WTC11 (cell line): ENCODE results near the gene LLGL2. TPM values are rescaled to one million over a fixed set of nuclear protein-coding genes. Genes with fewer than 3 reads are reported as not detected.

ENCODE experiments used
- ATAC-seq: fragments of 200-7000 bp; cut with Tn5 transposase; 2 replicates; pipeline ENCODE4 v1.10.0; 2021; ENCODE audit warnings: mild to moderate bottlenecking, moderate library complexity
- CTCF ChIA-PET: fragments of 300-600 bp; sonication (Branson Sonifier 250); formaldehyde crosslinking; loops from one replicate; lab custom pipeline; 2021; ENCODE audit warnings: antibody characterized with exemption; lab: Charles Lee
- POLR2A ChIA-PET: fragments of 350-600 bp; sonication (Branson Sonifier 250); formaldehyde crosslinking; loops from one replicate; lab custom pipeline; 2021; ENCODE audit warnings: antibody characterized with exemption; lab: Charles Lee
- DNase-seq: peaks from one replicate; pipeline ENCODE4 v3.0.0; 2021; ENCODE audit warnings: low spot score
- H3K27ac Mint-ChIP-seq: 2 replicates; pipeline ENCODE4 v1.8.0; 2021; ENCODE audit warnings: mixed read lengths
- H3K27me3 Mint-ChIP-seq: 2 replicates; pipeline ENCODE4 v1.8.0; 2021; ENCODE audit warnings: low read depth, mild to moderate bottlenecking, moderate library complexity, mixed read lengths
- H3K36me3 Mint-ChIP-seq: 2 replicates; pipeline ENCODE4 v1.8.0; 2021; ENCODE audit warnings: mixed read lengths
- H3K4me1 Mint-ChIP-seq: 2 replicates; pipeline ENCODE4 v1.8.0; 2022; ENCODE audit warnings: mixed read lengths
- H3K4me3 Mint-ChIP-seq: 2 replicates; pipeline ENCODE4 v1.8.0; 2021; ENCODE audit warnings: mild to moderate bottlenecking, moderate library complexity, mixed read lengths
- H3K9me3 Mint-ChIP-seq: 2 replicates; pipeline ENCODE4 v1.8.0; 2021; ENCODE audit warnings: mixed read lengths
- ATF2 ChIP-seq: sonication (generic); formaldehyde crosslinking; IDR thresholded peaks from 2 replicates; pipeline ENCODE4 v1.8.1; 2022; ENCODE audit warnings: low read depth, missing genetic modification reagents, borderline replicate concordance
- E2F1 ChIP-seq: sonication (generic); formaldehyde crosslinking; IDR thresholded peaks from 2 replicates; pipeline ENCODE4 v1.8.0; 2022; ENCODE audit warnings: mild to moderate bottlenecking, missing genetic modification reagents
- E2F5 ChIP-seq: sonication (generic); formaldehyde crosslinking; IDR thresholded peaks from 2 replicates; pipeline ENCODE4 v1.8.1; 2022; ENCODE audit warnings: mild to moderate bottlenecking, moderate library complexity, missing genetic modification reagents
- FOXP1 ChIP-seq: sonication (generic); formaldehyde crosslinking; IDR thresholded peaks from 2 replicates; pipeline ENCODE4 v1.8.0; 2022; ENCODE audit warnings: missing genetic modification reagents, mild to moderate bottlenecking, moderate library complexity, borderline replicate concordance
- GRHL2 ChIP-seq: fragments of 250-450 bp; sonication (Bioruptor Pico); IDR thresholded peaks from 2 replicates; pipeline ENCODE4 v1.8.0; 2022; ENCODE audit warnings: mild to moderate bottlenecking, moderate library complexity; ENCODE audit not compliant: insufficient replicate concordance, severe bottlenecking
- MLX ChIP-seq: sonication (generic); formaldehyde crosslinking; IDR thresholded peaks from 2 replicates; pipeline ENCODE4 v1.8.1; 2023; ENCODE audit warnings: mild to moderate bottlenecking, missing genetic modification reagents, moderate library complexity
- PRRX2 ChIP-seq: fragments of 250-450 bp; sonication (Bioruptor Pico); IDR thresholded peaks from 2 replicates; pipeline ENCODE4 v1.8.0; 2021; ENCODE audit warnings: mild to moderate bottlenecking
- SMAD4 ChIP-seq: sonication (generic); formaldehyde crosslinking; IDR thresholded peaks from 2 replicates; pipeline ENCODE4 v1.8.0; 2022; ENCODE audit warnings: mild to moderate bottlenecking, missing genetic modification reagents
- SOX15 ChIP-seq: fragments of 250-450 bp; sonication (Bioruptor Pico); IDR thresholded peaks from 2 replicates; pipeline ENCODE4 v1.9.0; 2021; ENCODE audit warnings: mild to moderate bottlenecking
- SP1 ChIP-seq: sonication (generic); formaldehyde crosslinking; conservative IDR thresholded peaks from 2 replicates; pipeline ENCODE4 v1.8.1; 2022; ENCODE audit warnings: missing genetic modification reagents
- TCF7 ChIP-seq: sonication (generic); formaldehyde crosslinking; IDR thresholded peaks from 2 replicates; pipeline ENCODE4 v1.8.0; 2022; ENCODE audit warnings: mild to moderate bottlenecking, low read depth, missing genetic modification reagents, moderate library complexity
- TEAD1 ChIP-seq: sonication (generic); formaldehyde crosslinking; IDR thresholded peaks from 2 replicates; pipeline ENCODE4 v1.8.0; 2022; ENCODE audit warnings: mild to moderate bottlenecking, missing genetic modification reagents
- TEAD4 ChIP-seq: sonication (generic); formaldehyde crosslinking; IDR thresholded peaks from 2 replicates; pipeline ENCODE4 v1.8.0; 2022; ENCODE audit warnings: mild to moderate bottlenecking, missing genetic modification reagents
- ZNF138 ChIP-seq: sonication (generic); formaldehyde crosslinking; conservative IDR thresholded peaks from 2 replicates; pipeline ENCODE4 v1.8.1; 2022; ENCODE audit warnings: mild to moderate bottlenecking, moderate library complexity, missing genetic modification reagents
- ZNF232 ChIP-seq: sonication (generic); formaldehyde crosslinking; IDR thresholded peaks from 2 replicates; pipeline ENCODE4 v1.8.0; 2022; ENCODE audit warnings: mild to moderate bottlenecking, missing genetic modification reagents
- total RNA-seq: library from RNA; stranded (reverse); gene quantifications from 3 replicates; pipeline ENCODE4 v1.2.3, GENCODE V29; 2021
- TF ChIP-seq, protein P1 (sequence below): fragments of 250-450 bp; sonication (Bioruptor Pico); IDR thresholded peaks from 2 replicates; pipeline ENCODE4 v1.9.0; 2021; ENCODE audit warnings: mild to moderate bottlenecking
- TF ChIP-seq, protein P2 (sequence below): fragments of 250-450 bp; sonication (Bioruptor Pico); IDR thresholded peaks from 2 replicates; pipeline ENCODE4 v1.9.0; 2021; ENCODE audit warnings: moderate library complexity, mild to moderate bottlenecking, inconsistent platforms, borderline replicate concordance
- TF ChIP-seq, protein P3 (sequence below): sonication (generic); formaldehyde crosslinking; IDR thresholded peaks from 2 replicates; pipeline ENCODE4 v1.8.1; 2022; ENCODE audit warnings: missing genetic modification reagents, borderline replicate concordance
- TF ChIP-seq, protein P4 (sequence below): sonication (generic); formaldehyde crosslinking; IDR thresholded peaks from 2 replicates; pipeline ENCODE4 v1.8.1; 2023; ENCODE audit warnings: mild to moderate bottlenecking, missing genetic modification reagents, borderline replicate concordance

The LLGL2 gene
- total RNA-seq, 1 experiment from 2014 or later = 103 TPM

DNA sequence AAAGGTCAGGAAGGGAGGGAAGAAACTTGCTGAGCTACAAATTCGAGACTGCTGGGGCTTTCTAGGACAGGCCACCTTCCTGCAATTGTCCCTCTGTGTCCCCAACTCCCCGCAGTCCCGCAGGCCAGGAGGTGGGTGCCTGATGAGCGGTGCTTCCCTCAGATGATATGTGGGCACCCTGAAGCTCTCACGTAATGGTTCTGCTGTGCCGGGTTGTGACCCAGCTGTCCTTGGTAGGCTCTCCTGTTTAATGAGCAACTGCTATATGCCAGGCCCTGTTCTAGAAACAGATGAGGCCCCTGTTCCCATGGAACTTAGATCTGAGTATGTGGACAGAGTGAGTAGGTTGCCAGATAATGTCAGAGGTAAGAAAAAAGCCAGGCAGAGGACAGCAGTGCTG is 40.1 kb downstream of the LLGL2 start (continued):
- no peak for TF ChIP-seq FOXP1 (CRISPR knock-in tag)

GRCh38 chr17:75566416-75566815 is 40.9 kb downstream of the LLGL2 start:
- Mint-ChIP-seq H3K27ac (0 out of 2 replicates have a peak overlapping the region, but pooled peaks have one; percentile 20), H3K4me3 (no peak overlapping the region), H3K9me3 (no peaks in the 10 kb centered on the region), H3K4me1 (no peaks in the 10 kb centered on the region), H3K36me3 (peaks cover 3% of the 10 kb centered on the region; the same call in 1 of the 2 replicates), H3K27me3 (no peaks in the 10 kb centered on the region)
- ChIA-PET CTCF (no interaction called here), POLR2A (no interaction called here)
- no peak for ATAC-seq
- TF ChIP-seq MLX (CRISPR knock-in tag) = no peak
- TF ChIP-seq TEAD1 (CRISPR knock-in tag) = no peak
- no peak for TF ChIP-seq TCF7 (CRISPR knock-in tag)
- no peak for TF ChIP-seq GRHL2 (CRISPR knock-in tag)
- TF ChIP-seq SMAD4 (CRISPR knock-in tag) = no peak
- no peak for TF ChIP-seq E2F1
- TF ChIP-seq, protein P1, sequence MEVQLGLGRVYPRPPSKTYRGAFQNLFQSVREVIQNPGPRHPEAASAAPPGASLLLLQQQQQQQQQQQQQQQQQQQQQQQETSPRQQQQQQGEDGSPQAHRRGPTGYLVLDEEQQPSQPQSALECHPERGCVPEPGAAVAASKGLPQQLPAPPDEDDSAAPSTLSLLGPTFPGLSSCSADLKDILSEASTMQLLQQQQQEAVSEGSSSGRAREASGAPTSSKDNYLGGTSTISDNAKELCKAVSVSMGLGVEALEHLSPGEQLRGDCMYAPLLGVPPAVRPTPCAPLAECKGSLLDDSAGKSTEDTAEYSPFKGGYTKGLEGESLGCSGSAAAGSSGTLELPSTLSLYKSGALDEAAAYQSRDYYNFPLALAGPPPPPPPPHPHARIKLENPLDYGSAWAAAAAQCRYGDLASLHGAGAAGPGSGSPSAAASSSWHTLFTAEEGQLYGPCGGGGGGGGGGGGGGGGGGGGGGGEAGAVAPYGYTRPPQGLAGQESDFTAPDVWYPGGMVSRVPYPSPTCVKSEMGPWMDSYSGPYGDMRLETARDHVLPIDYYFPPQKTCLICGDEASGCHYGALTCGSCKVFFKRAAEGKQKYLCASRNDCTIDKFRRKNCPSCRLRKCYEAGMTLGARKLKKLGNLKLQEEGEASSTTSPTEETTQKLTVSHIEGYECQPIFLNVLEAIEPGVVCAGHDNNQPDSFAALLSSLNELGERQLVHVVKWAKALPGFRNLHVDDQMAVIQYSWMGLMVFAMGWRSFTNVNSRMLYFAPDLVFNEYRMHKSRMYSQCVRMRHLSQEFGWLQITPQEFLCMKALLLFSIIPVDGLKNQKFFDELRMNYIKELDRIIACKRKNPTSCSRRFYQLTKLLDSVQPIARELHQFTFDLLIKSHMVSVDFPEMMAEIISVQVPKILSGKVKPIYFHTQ (CRISPR knock-in tag) = no peak
- no peak for TF ChIP-seq ATF2 (CRISPR knock-in tag)
- TF ChIP-seq FOXP1 (CRISPR knock-in tag) = no peak
- no peak for TF ChIP-seq PRRX2 (CRISPR knock-in tag)
- TF ChIP-seq, protein P2, sequence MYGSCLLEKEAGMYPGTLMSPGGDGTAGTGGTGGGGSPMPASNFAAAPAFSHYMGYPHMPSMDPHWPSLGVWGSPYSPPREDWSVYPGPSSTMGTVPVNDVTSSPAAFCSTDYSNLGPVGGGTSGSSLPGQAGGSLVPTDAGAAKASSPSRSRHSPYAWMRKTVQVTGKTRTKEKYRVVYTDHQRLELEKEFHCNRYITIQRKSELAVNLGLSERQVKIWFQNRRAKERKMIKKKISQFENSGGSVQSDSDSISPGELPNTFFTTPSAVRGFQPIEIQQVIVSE (CRISPR knock-in tag) = no peak
- DNase-seq = no peak

DNA sequence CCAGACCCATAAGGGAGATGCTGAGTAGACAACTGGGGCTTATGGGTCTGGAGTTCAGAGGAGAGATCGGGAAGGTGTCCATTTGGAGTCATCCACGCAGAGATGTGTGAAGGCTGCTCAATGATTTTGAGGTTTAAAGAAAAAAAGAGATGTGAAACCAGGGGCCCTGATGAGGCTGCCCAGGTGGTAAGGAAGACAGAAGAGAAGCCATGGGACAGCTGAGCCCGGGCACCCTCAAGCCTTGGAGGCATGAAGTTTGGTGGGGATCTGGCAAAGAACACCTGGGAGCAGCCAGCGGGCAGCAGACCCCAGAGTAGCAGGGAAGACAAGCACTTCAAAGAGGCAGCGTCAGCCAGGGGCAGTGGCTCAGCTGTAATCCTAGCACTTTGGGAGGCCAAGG is 41.3 kb downstream of the LLGL2 start:
- CTCF ChIA-PET = no interaction called here
- no peak overlapping the region for H3K27ac Mint-ChIP-seq
- POLR2A ChIA-PET = no interaction called here
- H3K4me1 Mint-ChIP-seq = no peaks in the 10 kb centered on the region
- H3K9me3 Mint-ChIP-seq = no peaks in the 10 kb centered on the region
- ATAC-seq (no peak), DNase-seq (no peak)
- H3K27me3 Mint-ChIP-seq = no peaks in the 10 kb centered on the region
- TF ChIP-seq SMAD4 (CRISPR knock-in tag) (no peak), ZNF232 (CRISPR knock-in tag) (no peak), SP1 (CRISPR knock-in tag) (no peak), E2F5 (CRISPR knock-in tag) (no peak), SOX15 (CRISPR knock-in tag) (no peak), TEAD4 (CRISPR knock-in tag) (no peak), PRRX2 (CRISPR knock-in tag) (no peak), ZNF138 (CRISPR knock-in tag) (no peak)
- TF ChIP-seq, protein P3, sequence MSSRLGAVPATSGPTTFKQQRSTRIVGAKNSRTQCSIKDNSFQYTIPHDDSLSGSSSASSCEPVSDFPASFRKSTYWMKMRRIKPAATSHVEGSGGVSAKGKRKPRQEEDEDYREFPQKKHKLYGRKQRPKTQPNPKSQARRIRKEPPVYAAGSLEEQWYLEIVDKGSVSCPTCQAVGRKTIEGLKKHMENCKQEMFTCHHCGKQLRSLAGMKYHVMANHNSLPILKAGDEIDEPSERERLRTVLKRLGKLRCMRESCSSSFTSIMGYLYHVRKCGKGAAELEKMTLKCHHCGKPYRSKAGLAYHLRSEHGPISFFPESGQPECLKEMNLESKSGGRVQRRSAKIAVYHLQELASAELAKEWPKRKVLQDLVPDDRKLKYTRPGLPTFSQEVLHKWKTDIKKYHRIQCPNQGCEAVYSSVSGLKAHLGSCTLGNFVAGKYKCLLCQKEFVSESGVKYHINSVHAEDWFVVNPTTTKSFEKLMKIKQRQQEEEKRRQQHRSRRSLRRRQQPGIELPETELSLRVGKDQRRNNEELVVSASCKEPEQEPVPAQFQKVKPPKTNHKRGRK = no peak
- TF ChIP-seq, protein P4, sequence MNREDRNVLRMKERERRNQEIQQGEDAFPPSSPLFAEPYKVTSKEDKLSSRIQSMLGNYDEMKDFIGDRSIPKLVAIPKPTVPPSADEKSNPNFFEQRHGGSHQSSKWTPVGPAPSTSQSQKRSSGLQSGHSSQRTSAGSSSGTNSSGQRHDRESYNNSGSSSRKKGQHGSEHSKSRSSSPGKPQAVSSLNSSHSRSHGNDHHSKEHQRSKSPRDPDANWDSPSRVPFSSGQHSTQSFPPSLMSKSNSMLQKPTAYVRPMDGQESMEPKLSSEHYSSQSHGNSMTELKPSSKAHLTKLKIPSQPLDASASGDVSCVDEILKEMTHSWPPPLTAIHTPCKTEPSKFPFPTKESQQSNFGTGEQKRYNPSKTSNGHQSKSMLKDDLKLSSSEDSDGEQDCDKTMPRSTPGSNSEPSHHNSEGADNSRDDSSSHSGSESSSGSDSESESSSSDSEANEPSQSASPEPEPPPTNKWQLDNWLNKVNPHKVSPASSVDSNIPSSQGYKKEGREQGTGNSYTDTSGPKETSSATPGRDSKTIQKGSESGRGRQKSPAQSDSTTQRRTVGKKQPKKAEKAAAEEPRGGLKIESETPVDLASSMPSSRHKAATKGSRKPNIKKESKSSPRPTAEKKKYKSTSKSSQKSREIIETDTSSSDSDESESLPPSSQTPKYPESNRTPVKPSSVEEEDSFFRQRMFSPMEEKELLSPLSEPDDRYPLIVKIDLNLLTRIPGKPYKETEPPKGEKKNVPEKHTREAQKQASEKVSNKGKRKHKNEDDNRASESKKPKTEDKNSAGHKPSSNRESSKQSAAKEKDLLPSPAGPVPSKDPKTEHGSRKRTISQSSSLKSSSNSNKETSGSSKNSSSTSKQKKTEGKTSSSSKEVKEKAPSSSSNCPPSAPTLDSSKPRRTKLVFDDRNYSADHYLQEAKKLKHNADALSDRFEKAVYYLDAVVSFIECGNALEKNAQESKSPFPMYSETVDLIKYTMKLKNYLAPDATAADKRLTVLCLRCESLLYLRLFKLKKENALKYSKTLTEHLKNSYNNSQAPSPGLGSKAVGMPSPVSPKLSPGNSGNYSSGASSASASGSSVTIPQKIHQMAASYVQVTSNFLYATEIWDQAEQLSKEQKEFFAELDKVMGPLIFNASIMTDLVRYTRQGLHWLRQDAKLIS (CRISPR knock-in tag) = no peak
- H3K4me3 Mint-ChIP-seq = no peak overlapping the region
- H3K36me3 Mint-ChIP-seq = peaks cover 3% of the 10 kb centered on the region; the same call in 1 of the 2 replicates
